Activated gamma-delta T cell treated with anti-CD3 and anti-CD28 coated beads, Interleukin-2, amount 50 U/mL, for 16 hours (primary cell): ENCODE results near the gene GTSE1.

ENCODE experiments used
- DNase-seq: peaks from one replicate; pipeline ENCODE4 v3.0.0-alpha.2; 2020; ENCODE audit warnings: low read depth

GTSE1 gene

GRCh38 chr22:46275455-46276122 is 21.1 kb upstream of the GTSE1 start:
- no peak for DNase-seq

GRCh38 chr22:46276563-46276962 is 20.1 kb upstream of the GTSE1 start:
- DNase-seq, result no peak

- no peak for DNase-seq
Observed at GRCh38 chr22:46278656-46279645, 17.7 kb upstream of the GTSE1 start.

- no peak for DNase-seq
Observed at GRCh38 chr22:46280063-46280817, 16.4 kb upstream of the GTSE1 start.

- DNase-seq, result no peak
Observed at GRCh38 chr22:46280999-46281623, 15.6 kb upstream of the GTSE1 start.

GRCh38 chr22:46281866-46282678 is 14.6 kb upstream of the GTSE1 start:
- no peak for DNase-seq

GRCh38 chr22:46286006-46286405 is 10.7 kb upstream of the GTSE1 start:
- no peak for DNase-seq

- DNase-seq, result no peak
Observed at GRCh38 chr22:46286941-46287872, 9.5 kb upstream of the GTSE1 start.

GRCh38 chr22:46287873-46288751 is 8.6 kb upstream of the GTSE1 start:
- DNase-seq, result no peak

GRCh38 chr22:46288846-46289243 is 7.8 kb upstream of the GTSE1 start:
- no peak for DNase-seq

GRCh38 chr22:46289244-46289891 is 7.3 kb upstream of the GTSE1 start:
- no peak for DNase-seq

- DNase-seq, result no peak
Observed at GRCh38 chr22:46290121-46290842, 6.4 kb upstream of the GTSE1 start.

GRCh38 chr22:46290843-46291785 is 5.6 kb upstream of the GTSE1 start:
- DNase-seq, result no peak

GRCh38 chr22:46292173-46292572 is 4.5 kb upstream of the GTSE1 start:
- no peak for DNase-seq

GRCh38 chr22:46292732-46293131 is 3.9 kb upstream of the GTSE1 start:
- no peak for DNase-seq

GRCh38 chr22:46293577-46294260 is 3.0 kb upstream of the GTSE1 start:
- no peak for DNase-seq
